Forelimb muscle (tissue), 1 donor: ENCODE data around the gene PACS1. TPM values are rescaled to one million over a fixed set of nuclear protein-coding genes. Genes with fewer than 3 reads are reported as not detected.
"Not testable (repeated sequence)": the region's sequence is repeated elsewhere in the genome, so short reads cannot be mapped to it uniquely, and the experiment has no call there.

Experiments used
- DNase-seq: peaks from one replicate; pipeline ENCODE4 v3.0.0-alpha.2; 2013; ENCODE audit warnings: low read depth
- polyA plus RNA-seq: library from polyadenylated mRNA; unstranded; fragments of 120-200 nt; gene quantifications from one replicate; pipeline ENCODE4 v1.2.1, GENCODE V29; 2013; ENCODE audit not compliant: insufficient read length

Gene PACS1
- polyA plus RNA-seq, 1 donor = 28.3 TPM

GRCh38 chr11:66076561-66076960, 6.5 kb downstream of the PACS1 start:
- no peak for DNase-seq

- no peak for DNase-seq
These were observed 7.9 kb downstream of the PACS1 start for GRCh38 chr11:66077927-66078326.

GRCh38 chr11:66078949-66079348, 8.9 kb downstream of the PACS1 start:
- not testable (repeated sequence) for DNase-seq

GRCh38 chr11:66080055-66080817, 10.2 kb downstream of the PACS1 start:
- DNase-seq = no peak

GRCh38 chr11:66081505-66081904, 11.4 kb downstream of the PACS1 start:
- no peak for DNase-seq

GRCh38 chr11:66082946-66083698, 13.1 kb downstream of the PACS1 start:
- no peak for DNase-seq

- no peak for DNase-seq
These were observed 13.7 kb downstream of the PACS1 start for GRCh38 chr11:66083767-66084166.

- DNase-seq = no peak
These were observed 14.9 kb downstream of the PACS1 start for GRCh38 chr11:66084821-66085475.

GRCh38 chr11:66087148-66087908, 17.3 kb downstream of the PACS1 start:
- DNase-seq = no peak

- DNase-seq = no peak
These were observed 19.0 kb downstream of the PACS1 start for GRCh38 chr11:66089067-66089466.

GRCh38 chr11:66090288-66090687, 20.2 kb downstream of the PACS1 start:
- DNase-seq = no peak

- not testable (repeated sequence) for DNase-seq
These were observed 22.1 kb downstream of the PACS1 start for GRCh38 chr11:66092125-66092524.

GRCh38 chr11:66099746-66100145, 29.7 kb downstream of the PACS1 start:
- not testable (repeated sequence) for DNase-seq

GRCh38 chr11:66100272-66101065, 30.4 kb downstream of the PACS1 start:
- peak; percentile 20 for DNase-seq

GRCh38 chr11:66101066-66101464, 31.0 kb downstream of the PACS1 start:
- no peak for DNase-seq

GRCh38 chr11:66104057-66104638, 34.1 kb downstream of the PACS1 start:
- no peak for DNase-seq

GRCh38 chr11:66106786-66107599, 36.9 kb downstream of the PACS1 start:
- DNase-seq = no peak

GRCh38 chr11:66107600-66108510, 37.8 kb downstream of the PACS1 start:
- no peak for DNase-seq

GRCh38 chr11:66109294-66109693, 39.2 kb downstream of the PACS1 start:
- no peak for DNase-seq
